ENCODE measurements around the gene RASL12. TPM values are rescaled to one million over a fixed set of nuclear protein-coding genes. Genes with fewer than 3 reads are reported as not detected.

RASL12 gene
- total and polyA plus RNA-seq, 2 of the 8 experiments (the other 6 are each of a cell fraction or from before 2014, with no cell fraction given), result 9.5 to 10.3 TPM

- CTCF ChIA-PET (ENCODE audit: partially characterized antibody), result interaction anchor here (0.7 to 1.0 kb wide), 2 partner anchors 10 to 72 kb away, joined by 3 to 4 read pairs; no protein-coding TSS in a partner anchor
These were observed 46.3 kb downstream of the RASL12 start for GRCh38 chr15:65021488-65021887.

More at GRCh38 chr15:65021488-65021887, 46.3 kb downstream of the RASL12 start:
- no peak overlapping the region for H2BK12ac ChIP-seq (ENCODE audit: low read depth, low read length)
- no peaks in the 10 kb centered on the region for H3K27me3 ChIP-seq (replicated peaks in 1 of 4; ENCODE audit: control insufficient read depth in 3 of 4, extremely low read depth in 1 of 4, insufficient read depth in 3 of 4, low read length in 3 of 4)
- H3K9me3 ChIP-seq (ENCODE audit: insufficient read depth in 2 of 2, low read depth in 1 of 2, low read length in 1 of 2), result no peaks in the 10 kb centered on the region
- DNase-seq (ENCODE audit: low read depth in 1 of 2, low spot score in 2 of 2), result no peak
- H3K4ac ChIP-seq (replicated peaks; ENCODE audit: insufficient read length, low read depth, low read length), result no peak overlapping the region
- no peak overlapping the region for H3K27ac ChIP-seq (ENCODE audit: low read depth, low read length)
- H2AFZ ChIP-seq (ENCODE audit: low read length), result no peak overlapping the region
- no peak overlapping the region for H2AK5ac ChIP-seq (ENCODE audit: low read depth, low read length)
- no peak for FAIRE-seq
- no peaks in the 10 kb centered on the region for H3K4me1 ChIP-seq (replicated peaks in 1 of 4; ENCODE audit: control insufficient read depth in 3 of 4, insufficient read depth in 4 of 4, low read length in 3 of 4)
- no peak overlapping the region for H3K23ac ChIP-seq (ENCODE audit: insufficient read length)
- H4K5ac ChIP-seq (ENCODE audit: insufficient read length, low read depth, low read length), result no peak overlapping the region
- no peak overlapping the region for H3K18ac ChIP-seq (ENCODE audit: extremely low read depth, low read length)
- H3K14ac ChIP-seq (ENCODE audit: insufficient read length), result no peak overlapping the region
- no peak overlapping the region for H4K8ac ChIP-seq (ENCODE audit: extremely low read depth, insufficient read depth, low read length)
- no peak overlapping the region for H3K4me3 ChIP-seq (ENCODE audit: extremely low read depth in 1 of 4, insufficient read depth in 2 of 4, low read depth in 3 of 4, low read length in 4 of 4)
- no peak for TF ChIP-seq JUND (IDR thresholded peaks at IDR 0.05; ENCODE audit: low read length)
- TF ChIP-seq SRF (IDR thresholded peaks at IDR 0.05; ENCODE audit: low read depth, low read length), result no peak
- TF ChIP-seq TAF1 (IDR thresholded peaks at IDR 0.05; ENCODE audit: low read depth, low read length), result no peak
- no peak for TF ChIP-seq POU5F1 (IDR thresholded peaks at IDR 0.05; ENCODE audit: low read depth, low read length)
- no peak for TF ChIP-seq CHD1 (IDR thresholded peaks at IDR 0.05; ENCODE audit: low read depth, low read length)
- no peak for TF ChIP-seq SP2 (IDR thresholded peaks at IDR 0.05; ENCODE audit: low read length)
- no peaks in the 10 kb centered on the region for H3K23me2 ChIP-seq (ENCODE audit: low read depth, low read length)
- no peak overlapping the region for H2BK120ac ChIP-seq (replicated peaks; ENCODE audit: low read depth, low read length)
- no peak overlapping the region for H2BK5ac ChIP-seq (ENCODE audit: low read depth, low read length)
- POLR2A ChIA-PET (ENCODE audit: partially characterized antibody), result interaction anchor here (0.6 kb wide), 1 partner anchor 835 kb away, joined by 3 read pairs; no protein-coding TSS in a partner anchor
- no peak overlapping the region for H4K91ac ChIP-seq (replicated peaks; ENCODE audit: insufficient read length, low read length)
- no peaks in the 10 kb centered on the region for H3K79me2 ChIP-seq (ENCODE audit: control insufficient read depth in 1 of 2, insufficient read depth in 2 of 2, low read length in 2 of 2)
- H4K20me1 ChIP-seq (replicated peaks in 1 of 2; ENCODE audit: control insufficient read depth in 1 of 2, insufficient read depth in 2 of 2, low read length in 2 of 2), result peaks cover 0 to 4% of the 10 kb centered on the region in 2 experiments
- H2BK20ac ChIP-seq (ENCODE audit: low read length), result no peak overlapping the region
- no peak overlapping the region for H3K4me2 ChIP-seq (ENCODE audit: insufficient read depth in 1 of 2, low read depth in 2 of 2, low read length in 2 of 2)
- H3K79me1 ChIP-seq (ENCODE audit: low read depth, low read length), result no peaks in the 10 kb centered on the region
- no peak overlapping the region for H3K56ac ChIP-seq (replicated peaks; ENCODE audit: insufficient read length, low read depth, low read length)
- H2BK15ac ChIP-seq (ENCODE audit: low read length), result no peak overlapping the region
- H3K9ac ChIP-seq (replicated peaks in 1 of 4; ENCODE audit: extremely low read depth in 1 of 4, low read depth in 3 of 4, low read length in 3 of 4), result no peak overlapping the region
- peaks cover 0 to 57% (median 14%) of the 10 kb centered on the region in 4 experiments; a peak in 6 of 8 replicates for H3K36me3 ChIP-seq (ENCODE audit: control insufficient read depth in 2 of 4, insufficient read depth in 4 of 4, low read length in 3 of 4)
